A673 (cell line): Measurements from ENCODE around the gene ESR1. TPM values are rescaled to one million over a fixed set of nuclear protein-coding genes. Genes with fewer than 3 reads are reported as not detected.

Experiments used
- BruUV-seq: library from RNA; stranded (reverse); fragments of 400-500 nt; replicated peaks from 2 replicates; lab custom pipeline; 2021; lab: Mats Ljungman, UMichigan
- CTCF ChIA-PET: fragments of 300-600 bp; sonication (Branson Sonifier 250); formaldehyde crosslinking; loops from one replicate; lab custom pipeline; 2022; ENCODE audit warnings: antibody characterized with exemption; lab: Charles Lee
- POLR2A ChIA-PET: fragments of 300-600 bp; sonication (Branson Sonifier 250); formaldehyde crosslinking; loops from one replicate; lab custom pipeline; 2022; ENCODE audit warnings: antibody characterized with exemption; ENCODE audit not compliant: low non-redundant PET; lab: Charles Lee
- DNase-seq: peaks from one replicate; pipeline ENCODE4 v3.0.0-alpha.2; 2015; ENCODE audit warnings: low spot score
- H3K27ac ChIP-seq: fragments of 200-600 bp; sonication (generic); 2 replicates; pipeline ENCODE4 v1.5.1; 2016; ENCODE audit warnings: mixed run types, low read depth, mild to moderate bottlenecking, mixed read lengths, antibody characterized with exemption, low read length; ENCODE audit not compliant: poor library complexity, severe bottlenecking
- H3K27me3 ChIP-seq: fragments of 200-600 bp; sonication (generic); replicated peaks from 2 replicates; pipeline ENCODE4 v1.6.1; 2017; ENCODE audit warnings: mixed run types, low read depth, mild to moderate bottlenecking, mixed read lengths, antibody characterized with exemption, low read length; ENCODE audit not compliant: insufficient read depth, poor library complexity
- H3K36me3 ChIP-seq: fragments of 200-600 bp; sonication (generic); 2 replicates; pipeline ENCODE4 v1.6.1; 2016; ENCODE audit warnings: mixed run types, mild to moderate bottlenecking, mixed read lengths, antibody characterized with exemption, low read length; ENCODE audit not compliant: insufficient read depth, poor library complexity, severe bottlenecking
- H3K4me1 ChIP-seq: fragments of 200-600 bp; sonication (generic); 2 replicates; pipeline ENCODE4 v1.6.1; 2017; ENCODE audit warnings: mixed run types, mild to moderate bottlenecking, mixed read lengths, antibody characterized with exemption, low read length; ENCODE audit not compliant: insufficient read depth, poor library complexity, severe bottlenecking
- H3K4me3 ChIP-seq: fragments of 200-600 bp; sonication (generic); 2 replicates; pipeline ENCODE4 v1.5.1; 2016; ENCODE audit warnings: low read depth, mixed run types, mild to moderate bottlenecking, mixed read lengths, low read length; ENCODE audit not compliant: poor library complexity, severe bottlenecking
- H3K9me3 ChIP-seq: fragments of 200-600 bp; sonication (generic); 2 replicates; pipeline ENCODE4 v1.6.1; 2016; ENCODE audit warnings: mixed run types, low read depth, mild to moderate bottlenecking, mixed read lengths, antibody characterized with exemption, low read length; ENCODE audit not compliant: poor library complexity, severe bottlenecking
- EZH2 ChIP-seq: fragments of 200-600 bp; sonication (generic); IDR thresholded peaks from 2 replicates; pipeline ENCODE4 v1.6.1; 2017; ENCODE audit warnings: borderline replicate concordance, low read depth, mild to moderate bottlenecking, mixed read lengths, antibody characterized with exemption, low read length; ENCODE audit not compliant: poor library complexity, severe bottlenecking
- intact Hi-C: fragments of 100-400 bp; cut with micrococcal nuclease; formaldehyde crosslinking; loops from one replicate; pipeline ENCODE4 v1.10.0; 2022; ENCODE audit not compliant: unreplicated experiment
- total RNA-seq: library from RNA; stranded (reverse); gene quantifications from 2 replicates; pipeline ENCODE4 v1.2.3, GENCODE V29; 2021
- TF ChIP-seq, protein P1 (sequence below): fragments of 300-800, 200-600 bp; sonication (generic); conservative IDR thresholded peaks from 2 replicates; pipeline ENCODE4 v1.5.1; 2017; ENCODE audit warnings: low read depth, mild to moderate bottlenecking, antibody characterized with exemption, low read length, moderate library complexity, mixed read lengths

Gene ESR1
- total RNA-seq, 1 experiment from 2014 or later = not detected

GRCh38 chr6:151999194-151999593 is 191.7 kb downstream of the ESR1 start:
- POLR2A ChIA-PET = no interaction called here
- no peak for DNase-seq
- no TSS peak for BruUV-seq

GRCh38 chr6:152001408-152001807 is 193.9 kb downstream of the ESR1 start:
- DNase-seq = no peak
- BruUV-seq = no TSS peak
- Histone ChIP-seq H3K27me3 (no peaks in the 10 kb centered on the region), H3K27ac (no peak overlapping the region), H3K4me1 (no peaks in the 10 kb centered on the region), H3K9me3 (no peaks in the 10 kb centered on the region), H3K4me3 (no peak overlapping the region), H3K36me3 (no peaks in the 10 kb centered on the region)
- TF ChIP-seq EZH2 = no peak
- TF ChIP-seq, protein P1, sequence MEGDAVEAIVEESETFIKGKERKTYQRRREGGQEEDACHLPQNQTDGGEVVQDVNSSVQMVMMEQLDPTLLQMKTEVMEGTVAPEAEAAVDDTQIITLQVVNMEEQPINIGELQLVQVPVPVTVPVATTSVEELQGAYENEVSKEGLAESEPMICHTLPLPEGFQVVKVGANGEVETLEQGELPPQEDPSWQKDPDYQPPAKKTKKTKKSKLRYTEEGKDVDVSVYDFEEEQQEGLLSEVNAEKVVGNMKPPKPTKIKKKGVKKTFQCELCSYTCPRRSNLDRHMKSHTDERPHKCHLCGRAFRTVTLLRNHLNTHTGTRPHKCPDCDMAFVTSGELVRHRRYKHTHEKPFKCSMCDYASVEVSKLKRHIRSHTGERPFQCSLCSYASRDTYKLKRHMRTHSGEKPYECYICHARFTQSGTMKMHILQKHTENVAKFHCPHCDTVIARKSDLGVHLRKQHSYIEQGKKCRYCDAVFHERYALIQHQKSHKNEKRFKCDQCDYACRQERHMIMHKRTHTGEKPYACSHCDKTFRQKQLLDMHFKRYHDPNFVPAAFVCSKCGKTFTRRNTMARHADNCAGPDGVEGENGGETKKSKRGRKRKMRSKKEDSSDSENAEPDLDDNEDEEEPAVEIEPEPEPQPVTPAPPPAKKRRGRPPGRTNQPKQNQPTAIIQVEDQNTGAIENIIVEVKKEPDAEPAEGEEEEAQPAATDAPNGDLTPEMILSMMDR = no peak
- intact Hi-C loops = no loop called here
- ChIA-PET POLR2A (no interaction called here), CTCF (no interaction called here)

More at GRCh38 chr6:151999194-151999593, 191.7 kb downstream of the ESR1 start:
- CTCF ChIA-PET = no interaction called here
- Histone ChIP-seq H3K4me1 (no peaks in the 10 kb centered on the region), H3K9me3 (no peaks in the 10 kb centered on the region), H3K27ac (no peak overlapping the region), H3K36me3 (no peaks in the 10 kb centered on the region), H3K4me3 (no peak overlapping the region), H3K27me3 (no peaks in the 10 kb centered on the region)
- TF ChIP-seq, protein P1 = no peak
- TF ChIP-seq EZH2 = no peak
- intact Hi-C loops = no loop called here

DNA sequence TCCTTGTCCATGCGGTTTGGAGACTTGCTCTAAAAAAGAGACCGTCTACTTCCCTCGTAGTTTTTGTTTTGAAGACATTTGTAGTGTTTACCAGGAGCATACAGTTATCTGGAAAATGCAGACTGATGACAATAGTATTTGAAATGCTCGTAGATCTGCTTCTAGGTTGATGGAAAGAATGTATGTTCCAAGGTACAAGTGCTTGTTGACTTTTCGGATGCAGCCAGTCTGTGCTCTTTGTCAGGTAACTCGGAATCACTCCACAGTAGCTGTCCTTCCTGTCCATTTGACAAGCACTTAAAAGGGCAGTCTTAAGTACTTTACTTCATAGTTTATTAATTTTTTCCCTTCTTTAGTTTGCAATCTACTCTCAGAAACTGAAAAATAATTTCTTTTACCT is 194.8 kb downstream of the ESR1 start:
- H3K9me3 ChIP-seq = no peaks in the 10 kb centered on the region
- no peak overlapping the region for H3K4me3 ChIP-seq
- no peaks in the 10 kb centered on the region for H3K27me3 ChIP-seq
- intact Hi-C loops = no loop called here
- no peak for DNase-seq
- no peaks in the 10 kb centered on the region for H3K36me3 ChIP-seq
- CTCF ChIA-PET = no interaction called here
- no peak overlapping the region for H3K27ac ChIP-seq
- no peaks in the 10 kb centered on the region for H3K4me1 ChIP-seq
- POLR2A ChIA-PET = no interaction called here
- BruUV-seq = no TSS peak
- no peak for TF ChIP-seq EZH2
- TF ChIP-seq, protein P1 = no peak
